Thyroid gland (tissue), 4 donors: Measurements from ENCODE around the gene ZCCHC17. TPM values are rescaled to one million over a fixed set of nuclear protein-coding genes. Genes with fewer than 3 reads are reported as not detected.

Source experiments
- DNase-seq, 2 donors: peaks; one replicate each; pipeline ENCODE4 v3.0.0-alpha.2; 2019
- H3K27ac ChIP-seq, 3 donors: fragments of 200-600 bp; sonication (generic); 1 replicate in 2 of 3; 2 replicates in 1 of 3; pipeline ENCODE4 v1.5.1; 2016 to 2019; ENCODE audit warnings: mild to moderate bottlenecking in 1 of 3, moderate library complexity in 1 of 3
- H3K27me3 ChIP-seq: fragments of 200-600 bp; sonication (generic); one replicate; pipeline ENCODE4 v1.5.1; 2019
- H3K36me3 ChIP-seq, 2 donors: fragments of 200-600 bp; sonication (generic); one replicate each; pipeline ENCODE4 v1.5.1; 2016 to 2019
- H3K4me1 ChIP-seq, 2 donors: fragments of 200-600 bp; sonication (generic); one replicate each; pipeline ENCODE4 v1.5.1; 2017 to 2019
- H3K4me3 ChIP-seq, 3 donors: fragments of 200-600 bp; sonication (generic); replicated peaks in 1 of 3; 1 replicate in 2 of 3; 2 replicates in 1 of 3; pipeline ENCODE4 v1.5.1; 2016; ENCODE audit warnings: mild to moderate bottlenecking in 1 of 3
- H3K9me3 ChIP-seq: fragments of 200-600 bp; sonication (generic); one replicate; pipeline ENCODE4 v1.5.1; 2017
- POLR2A ChIP-seq, 2 donors: fragments of 450-650 bp; IDR thresholded peaks; one replicate each; pipeline ENCODE4 v1.6.1; 2017; ENCODE audit warnings: antibody characterized with exemption in 2 of 2, mild to moderate bottlenecking in 2 of 2, moderate library complexity in 1 of 2
- WGBS, 2 donors: methylation state at CpG; one replicate each; pipeline ENCODE4 v1.1.5; 2017; 5-methylcytosine and 5-hydroxymethylcytosine counted together
- intact Hi-C: fragments of 100-400 bp; cut with DNase I; formaldehyde crosslinking; loops from one replicate; pipeline ENCODE4 v1.15.1; 2023
- total RNA-seq, 4 donors: library from RNA; depleted of rRNA; stranded (reverse); fragments of >200 nt; gene quantifications; one replicate each; pipeline ENCODE4 v1.2.3, GENCODE V29; 2016
- TF ChIP-seq, protein P1 (sequence below), 6 experiments: fragments of 200-600 bp in 3 of 6; fragments of 450-650 bp in 3 of 6; sonication (generic) in 3 of 6; IDR thresholded peaks; one replicate each; pipeline ENCODE4 v1.5.1; 2016 to 2019; ENCODE audit warnings: antibody characterized with exemption in 6 of 6, mild to moderate bottlenecking in 2 of 6, inconsistent platforms in 1 of 6, moderate library complexity in 1 of 6

ZCCHC17 gene
- total RNA-seq, 4 donors from 2014 or later, result 20.0 to 29.8 (median 23.9) TPM

DNA sequence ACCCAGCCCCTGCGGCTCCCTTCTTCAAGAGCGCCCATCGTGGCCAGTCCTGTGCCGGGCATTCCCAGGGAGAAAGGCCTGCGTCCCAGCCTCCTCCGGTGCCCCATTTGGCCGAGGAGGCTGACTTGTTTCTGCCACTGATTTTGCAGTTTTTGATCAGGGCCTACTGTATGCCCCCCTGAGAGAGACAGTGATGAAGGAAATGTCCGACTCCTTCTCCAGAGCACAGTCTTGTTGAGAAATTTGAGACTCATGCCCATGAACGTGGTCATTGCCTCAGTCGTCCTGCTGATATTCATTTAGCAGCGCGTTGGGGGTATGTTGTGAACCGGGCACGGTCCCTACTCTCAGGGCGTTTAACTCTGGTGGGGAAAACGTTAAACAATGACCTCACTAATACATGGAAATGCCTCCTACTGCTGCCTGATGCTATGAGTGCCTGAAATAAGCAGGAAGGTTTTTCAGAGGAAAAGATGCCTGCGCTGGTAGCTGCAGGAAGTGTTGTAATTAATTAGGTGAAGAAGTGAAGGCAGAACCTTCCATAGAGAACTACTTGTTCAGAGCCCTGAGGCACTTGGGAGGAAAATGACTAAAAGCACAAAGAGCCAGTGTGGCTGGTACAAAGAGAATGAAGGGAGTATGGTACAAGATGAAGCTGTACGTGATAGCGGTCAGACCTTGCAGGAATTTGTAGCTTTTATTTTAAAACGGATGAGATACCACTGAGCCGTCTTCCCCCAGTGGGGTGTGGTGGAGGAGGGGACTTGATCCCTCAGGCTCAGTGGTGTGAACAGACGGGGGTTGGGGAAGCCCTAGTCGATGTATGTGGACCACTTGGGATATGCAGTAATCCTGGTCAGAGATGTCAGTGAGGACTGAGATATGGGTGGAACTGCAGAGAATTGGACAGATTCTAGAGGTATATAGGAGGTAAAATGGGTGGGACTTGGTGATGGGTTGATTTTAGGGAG lies 730 bp downstream of the ZCCHC17 start:
- 4 to 5% methylated on average over 17 to 20 of the region's 23 CpGs for WGBS, 2 donors
- no peak for TF ChIP-seq POLR2A (IDR thresholded peaks at IDR 0.05)
- TF ChIP-seq, protein P1, sequence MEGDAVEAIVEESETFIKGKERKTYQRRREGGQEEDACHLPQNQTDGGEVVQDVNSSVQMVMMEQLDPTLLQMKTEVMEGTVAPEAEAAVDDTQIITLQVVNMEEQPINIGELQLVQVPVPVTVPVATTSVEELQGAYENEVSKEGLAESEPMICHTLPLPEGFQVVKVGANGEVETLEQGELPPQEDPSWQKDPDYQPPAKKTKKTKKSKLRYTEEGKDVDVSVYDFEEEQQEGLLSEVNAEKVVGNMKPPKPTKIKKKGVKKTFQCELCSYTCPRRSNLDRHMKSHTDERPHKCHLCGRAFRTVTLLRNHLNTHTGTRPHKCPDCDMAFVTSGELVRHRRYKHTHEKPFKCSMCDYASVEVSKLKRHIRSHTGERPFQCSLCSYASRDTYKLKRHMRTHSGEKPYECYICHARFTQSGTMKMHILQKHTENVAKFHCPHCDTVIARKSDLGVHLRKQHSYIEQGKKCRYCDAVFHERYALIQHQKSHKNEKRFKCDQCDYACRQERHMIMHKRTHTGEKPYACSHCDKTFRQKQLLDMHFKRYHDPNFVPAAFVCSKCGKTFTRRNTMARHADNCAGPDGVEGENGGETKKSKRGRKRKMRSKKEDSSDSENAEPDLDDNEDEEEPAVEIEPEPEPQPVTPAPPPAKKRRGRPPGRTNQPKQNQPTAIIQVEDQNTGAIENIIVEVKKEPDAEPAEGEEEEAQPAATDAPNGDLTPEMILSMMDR (IDR thresholded peaks at IDR 0.05), result no peak

DNA sequence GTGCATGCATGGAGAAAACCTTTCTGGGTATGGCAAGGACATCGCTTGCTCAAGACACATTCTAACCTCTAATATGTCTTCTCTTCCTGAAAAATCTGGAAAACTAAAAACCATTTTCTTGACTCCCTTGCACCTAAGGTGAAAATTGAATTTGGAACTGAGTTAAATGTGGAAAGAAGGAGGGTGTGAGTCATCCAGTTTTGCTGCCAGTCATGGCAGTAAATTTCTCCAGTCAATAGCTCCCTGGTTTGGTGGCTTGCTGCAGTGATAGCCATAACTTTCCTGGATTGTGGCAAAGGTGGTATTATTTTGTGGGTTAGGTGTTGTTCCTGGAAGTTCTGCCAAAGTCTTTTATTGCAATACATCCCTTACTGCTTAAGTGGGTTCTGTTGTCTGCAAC lies 2.5 kb downstream of the ZCCHC17 start:
- no peak overlapping the region for H3K4me3 ChIP-seq
- H3K9me3 ChIP-seq, result no peaks in the 10 kb centered on the region
- H3K27ac ChIP-seq, result no peak overlapping the region
- H3K27me3 ChIP-seq, result no peaks in the 10 kb centered on the region
- DNase-seq, result no peak
- WGBS, 2 donors, result 95 to 98% methylated on average over 1 of the region's 1 CpG
- H3K4me1 ChIP-seq, result peaks cover 10 to 25% of the 10 kb centered on the region in 2 donors
- no peak for TF ChIP-seq POLR2A (IDR thresholded peaks at IDR 0.05)
- TF ChIP-seq, protein P1 (IDR thresholded peaks at IDR 0.05), result no peak
- intact Hi-C loops, result loop anchor here (10.0 kb wide), 1 partner anchor 125 kb away; no protein-coding TSS in a partner anchor
- no peaks in the 10 kb centered on the region for H3K36me3 ChIP-seq

More for the DNA sequence above, 730 bp downstream of the ZCCHC17 start:
- no peak for DNase-seq
- Histone ChIP-seq H3K27me3 (no peaks in the 10 kb centered on the region), H3K36me3 (peaks cover 5 to 9% of the 10 kb centered on the region in 2 donors), H3K27ac (peak overlapping the region; percentile 35 to 84 (median 69)), H3K9me3 (no peaks in the 10 kb centered on the region), H3K4me3 (peak overlapping the region; percentile 68 to 99 (median 88)), H3K4me1 (peaks cover 10 to 25% of the 10 kb centered on the region in 2 donors)
- intact Hi-C loops, result loop anchor here (10.0 kb wide), 1 partner anchor 127 kb away; no protein-coding TSS in a partner anchor

DNA sequence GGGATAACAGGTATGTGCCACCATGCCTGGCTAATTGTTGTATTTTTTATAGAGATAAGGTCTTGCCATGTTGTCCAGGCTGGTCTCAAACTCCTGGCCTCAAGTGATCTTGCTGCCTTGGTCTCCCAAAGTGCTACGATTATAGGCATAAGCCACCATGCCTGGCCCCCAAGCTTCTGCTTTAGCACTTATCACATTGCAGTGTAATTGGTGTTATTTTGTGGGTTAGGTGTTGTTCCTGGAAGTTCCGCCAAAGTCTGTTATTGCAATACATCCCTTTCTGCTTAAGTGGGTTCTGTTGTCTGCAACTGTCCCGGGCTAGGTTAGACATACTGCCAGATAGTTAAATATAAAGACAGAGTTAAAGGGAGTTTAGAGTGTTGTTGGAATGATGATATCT lies 3.4 kb downstream of the ZCCHC17 start:
- 91 to 96% methylated on average over 3 of the region's 3 CpGs for WGBS, 2 donors
- no peaks in the 10 kb centered on the region for H3K27me3 ChIP-seq
- H3K4me1 ChIP-seq, result peaks cover 10 to 21% of the 10 kb centered on the region in 2 donors
- H3K9me3 ChIP-seq, result no peaks in the 10 kb centered on the region
- no peak overlapping the region for H3K4me3 ChIP-seq
- TF ChIP-seq, protein P1 (IDR thresholded peaks at IDR 0.05), result no peak
- TF ChIP-seq POLR2A (IDR thresholded peaks at IDR 0.05), result no peak
- H3K36me3 ChIP-seq, result no peaks in the 10 kb centered on the region
- no peak for DNase-seq
- intact Hi-C loops, result no loop called here
- no peak overlapping the region for H3K27ac ChIP-seq

DNA sequence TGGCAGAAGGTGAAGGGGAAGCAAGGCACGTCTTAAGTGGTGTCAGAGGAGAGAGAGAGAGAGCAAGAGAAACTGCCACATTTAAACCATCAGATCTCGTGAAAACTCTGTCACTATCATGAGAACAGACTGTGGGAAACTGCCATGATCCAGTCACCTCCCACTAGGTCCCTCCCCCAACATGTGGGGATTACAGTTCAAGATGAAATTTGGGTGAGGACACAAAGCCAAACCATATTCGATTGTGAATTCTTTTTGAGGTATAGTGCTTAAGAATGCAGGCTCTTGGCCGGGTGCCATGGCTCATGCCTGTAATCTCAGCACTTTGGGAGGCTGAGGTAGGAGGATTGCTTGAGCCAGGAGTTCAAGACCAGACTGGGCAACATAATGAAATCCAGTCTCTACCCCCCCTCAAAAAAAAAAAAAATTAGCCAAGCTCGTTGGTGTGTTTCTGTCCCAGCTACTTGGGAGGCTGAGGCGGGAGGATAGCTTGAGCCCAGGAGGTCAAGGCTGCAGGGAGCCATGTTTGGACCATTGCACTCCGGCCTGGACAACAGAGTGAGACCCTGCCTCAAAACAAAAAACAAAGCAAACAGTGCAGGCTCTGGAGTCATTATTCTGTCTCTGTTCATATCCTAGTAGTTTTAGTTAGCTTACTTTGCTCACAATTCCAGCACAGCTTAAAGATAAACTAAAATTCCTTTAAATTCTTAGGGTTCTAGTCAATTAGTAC lies 6.0 kb downstream of the ZCCHC17 start:
- H3K9me3 ChIP-seq, result no peaks in the 10 kb centered on the region
- H3K4me3 ChIP-seq, result no peak overlapping the region
- no peaks in the 10 kb centered on the region for H3K36me3 ChIP-seq
- TF ChIP-seq POLR2A (IDR thresholded peaks at IDR 0.05), result no peak
- TF ChIP-seq, protein P1 (IDR thresholded peaks at IDR 0.05), result no peak
- H3K4me1 ChIP-seq, result peaks cover 3 to 9% of the 10 kb centered on the region in 2 donors
- no peak overlapping the region for H3K27ac ChIP-seq
- intact Hi-C loops, result no loop called here
- H3K27me3 ChIP-seq, result no peaks in the 10 kb centered on the region
- no peak for DNase-seq
- WGBS, 2 donors, result 81 to 86% methylated on average over 7 of the region's 7 CpGs
